HCT116 (cell line): Measurements from ENCODE around the gene NEUROG1.

ENCODE experiments used
- CTCF ChIP-seq, 3 experiments: fragments of 200-600 bp in 1 of 3; sonication (generic) in 1 of 3; IDR thresholded peaks in 2 of 3; conservative IDR thresholded peaks in 1 of 3; 2 replicates each; pipeline ENCODE4 v1.5.1; 2012 to 2017; ENCODE audit warnings: low read depth in 2 of 3, low read length in 2 of 3, antibody characterized with exemption in 1 of 3, borderline replicate concordance in 1 of 3, control low read depth in 1 of 3, mild to moderate bottlenecking in 1 of 3, mixed read lengths in 1 of 3, mixed run types in 1 of 3, moderate library complexity in 1 of 3; ENCODE audit not compliant: insufficient read depth in 1 of 3
- JUND ChIP-seq: IDR thresholded peaks from 2 replicates; pipeline ENCODE4 v1.6.1; 2012
- POLR2AphosphoS5 ChIP-seq: IDR thresholded peaks from 2 replicates; pipeline ENCODE4 v1.6.1; 2011; ENCODE audit warnings: mild to moderate bottlenecking, low read depth, low read length, moderate library complexity

- TF ChIP-seq CTCF (IDR thresholded peaks at IDR 0.05 in 2 of 3, conservative IDR thresholded peaks at IDR 0.05 in 1 of 3; ENCODE audit: borderline replicate concordance in 1 of 3, insufficient read depth in 1 of 3, low read depth in 2 of 3, low read length in 2 of 3) (no peak), JUND (no peak), POLR2AphosphoS5 (no peak)
Observed at GRCh38 chr5:135486131-135487036, 49.4 kb downstream of the NEUROG1 start.
